HG02623 (cell line): ENCODE data around the gene SEMA5B.

Experiments
- ATAC-seq: cut with Tn5 transposase; IDR thresholded peaks from one replicate; pipeline ENCODE4 v1.9.1; 2021; ENCODE audit warnings: moderate library complexity; ENCODE audit not compliant: unreplicated experiment

Gene SEMA5B

GRCh38 chr3:123027292-123028232 lies at the start of gene SEMA5B:
Gene SEMA5B (minus strand): TSS chr3:123027763. CDS start chr3:122961263, 66,500 bp downstream.
- ATAC-seq: no peak

- no peak for ATAC-seq
Observed at GRCh38 chr3:123076496-123077418, 49.2 kb upstream of the SEMA5B start.

- ATAC-seq: no peak
Observed at GRCh38 chr3:123076112-123076495, 48.5 kb upstream of the SEMA5B start.

- no peak for ATAC-seq
Observed at GRCh38 chr3:123075359-123075758, 47.8 kb upstream of the SEMA5B start.

GRCh38 chr3:123072564-123072963 lies 45.0 kb upstream of the SEMA5B start:
- ATAC-seq: no peak

- ATAC-seq: no peak
Observed at GRCh38 chr3:123072152-123072551, 44.6 kb upstream of the SEMA5B start.

GRCh38 chr3:123071581-123071980 lies 44.0 kb upstream of the SEMA5B start:
- no peak for ATAC-seq

- no peak for ATAC-seq
Observed at GRCh38 chr3:123071146-123071545, 43.6 kb upstream of the SEMA5B start.

GRCh38 chr3:123070510-123070909 lies 42.9 kb upstream of the SEMA5B start:
- ATAC-seq: no peak

- no peak for ATAC-seq
Observed at GRCh38 chr3:123068601-123069381, 41.2 kb upstream of the SEMA5B start.

GRCh38 chr3:123067689-123068600 lies 40.4 kb upstream of the SEMA5B start:
- ATAC-seq: peak; percentile 18

- peak; percentile 78 for ATAC-seq
Observed at GRCh38 chr3:123066896-123067688, 39.5 kb upstream of the SEMA5B start, which contains the start of gene PDIA5. Gene PDIA5 (plus strand): TSS chr3:123067025. CDS start chr3:123067165, 140 bp downstream.

GRCh38 chr3:123066599-123066895 lies 39.0 kb upstream of the SEMA5B start:
- ATAC-seq: no peak

- ATAC-seq: no peak
Observed at GRCh38 chr3:123064914-123065313, 37.4 kb upstream of the SEMA5B start.

- ATAC-seq: no peak
Observed at GRCh38 chr3:123064506-123064905, 36.9 kb upstream of the SEMA5B start.

GRCh38 chr3:123063034-123063433 lies 35.5 kb upstream of the SEMA5B start:
- no peak for ATAC-seq

- no peak for ATAC-seq
Observed at GRCh38 chr3:123061856-123062255, 34.3 kb upstream of the SEMA5B start.

- no peak for ATAC-seq
Observed at GRCh38 chr3:123060054-123060453, 32.5 kb upstream of the SEMA5B start.

- no peak for ATAC-seq
Observed at GRCh38 chr3:123058505-123058904, 30.9 kb upstream of the SEMA5B start.
